Tibial artery (tissue), 4 donors: ENCODE data around the gene C1orf21.

Experiments used
- DNase-seq, 2 donors: peaks; one replicate each; pipeline ENCODE4 v3.0.0-alpha.2; 2019
- H3K27ac ChIP-seq, 2 donors: fragments of 200-600 bp; sonication (generic) in 1 of 2; 1 replicate in 1 of 2; 2 replicates in 1 of 2; pipeline ENCODE4 v1.5.1; 2018 to 2019; ENCODE audit warnings: mild to moderate bottlenecking in 1 of 2
- H3K27me3 ChIP-seq, 2 donors: fragments of 200-600 bp; sonication (generic) in 1 of 2; one replicate each; pipeline versions ENCODE4 v1.5.1 to v1.6.0; 2016 to 2019
- H3K36me3 ChIP-seq, 3 donors: fragments of 200-600 bp; sonication (generic) in 2 of 3; one replicate each; pipeline ENCODE4 v1.5.1; 2016 to 2019; ENCODE audit warnings: mild to moderate bottlenecking in 2 of 3
- H3K4me1 ChIP-seq, 4 donors: fragments of 200-600 bp; sonication (generic) in 2 of 4; 1 replicate in 3 of 4; 2 replicates in 1 of 4; pipeline ENCODE4 v1.5.1; 2016 to 2019
- H3K4me3 ChIP-seq, 2 donors: fragments of 200-600 bp; sonication (generic) in 1 of 2; 1 replicate in 1 of 2; 2 replicates in 1 of 2; pipeline ENCODE4 v1.5.1; 2018 to 2019; ENCODE audit warnings: mild to moderate bottlenecking in 2 of 2
- H3K9me3 ChIP-seq, 3 donors: fragments of 200-600 bp; sonication (generic) in 1 of 3; one replicate each; pipeline ENCODE4 v1.5.1; 2016 to 2019
- CTCF ChIP-seq, 2 experiments: fragments of 200-600 bp in 1 of 2; fragments of 450-650 bp in 1 of 2; IDR thresholded peaks; one replicate each; pipeline ENCODE4 v1.5.1; 2017 to 2019; ENCODE audit warnings: antibody characterized with exemption in 2 of 2, mild to moderate bottlenecking in 1 of 2, moderate library complexity in 1 of 2
- intact Hi-C: fragments of 100-400 bp; cut with DNase I; formaldehyde crosslinking; loops from one replicate; pipeline ENCODE4 v1.15.0; 2023; ENCODE audit warnings: low total_unique reads

C1orf21 gene

GRCh38 chr1:184487531-184488193 is 100.8 kb downstream of the C1orf21 start:
- H3K36me3 ChIP-seq = no peaks in the 10 kb centered on the region
- intact Hi-C loops = loop anchor here (10.0 kb wide), 1 partner anchor 177 kb away; no protein-coding TSS in a partner anchor
- no peaks in the 10 kb centered on the region for H3K9me3 ChIP-seq
- peaks cover 0 to 62% (median 26%) of the 10 kb centered on the region in 4 donors for H3K4me1 ChIP-seq
- DNase-seq = no peak
- no peak overlapping the region for H3K4me3 ChIP-seq
- TF ChIP-seq CTCF (IDR thresholded peaks at IDR 0.05) = no peak
- H3K27me3 ChIP-seq = no peaks in the 10 kb centered on the region
- no peak overlapping the region for H3K27ac ChIP-seq

- Histone ChIP-seq H3K4me3 (no peak overlapping the region), H3K27me3 (no peaks in the 10 kb centered on the region), H3K9me3 (no peaks in the 10 kb centered on the region), H3K36me3 (no peaks in the 10 kb centered on the region), H3K4me1 (peaks cover 0 to 40% (median 12%) of the 10 kb centered on the region in 4 donors), H3K27ac (no peak overlapping the region)
- DNase-seq = no peak
- TF ChIP-seq CTCF (IDR thresholded peaks at IDR 0.05) = no peak
- intact Hi-C loops = loop anchor here (10.0 kb wide), 1 partner anchor 175 kb away; no protein-coding TSS in a partner anchor
These were observed 103.1 kb downstream of the C1orf21 start for GRCh38 chr1:184489908-184490307.

- intact Hi-C loops = no loop called here
- no peak overlapping the region for H3K27ac ChIP-seq
These were observed 105.7 kb downstream of the C1orf21 start for GRCh38 chr1:184492536-184492935.

GRCh38 chr1:184493987-184494388 is 107.2 kb downstream of the C1orf21 start:
- Histone ChIP-seq H3K27me3 (no peaks in the 10 kb centered on the region), H3K4me1 (peaks cover 0 to 17% (median 3%) of the 10 kb centered on the region in 4 donors), H3K27ac (no peak overlapping the region), H3K9me3 (no peaks in the 10 kb centered on the region), H3K36me3 (no peaks in the 10 kb centered on the region), H3K4me3 (no peak overlapping the region)
- no peak for TF ChIP-seq CTCF (IDR thresholded peaks at IDR 0.05)
- intact Hi-C loops = no loop called here
- no peak for DNase-seq

More at GRCh38 chr1:184492536-184492935, 105.7 kb downstream of the C1orf21 start:
- Histone ChIP-seq H3K4me3 (no peak overlapping the region), H3K36me3 (no peaks in the 10 kb centered on the region), H3K9me3 (no peaks in the 10 kb centered on the region), H3K4me1 (peaks cover 0 to 17% (median 3%) of the 10 kb centered on the region in 4 donors), H3K27me3 (no peaks in the 10 kb centered on the region)
- TF ChIP-seq CTCF (IDR thresholded peaks at IDR 0.05) = no peak
- DNase-seq = no peak

GRCh38 chr1:184494929-184495328 is 108.1 kb downstream of the C1orf21 start:
- no peak for TF ChIP-seq CTCF (IDR thresholded peaks at IDR 0.05)
- Histone ChIP-seq H3K36me3 (no peaks in the 10 kb centered on the region), H3K27ac (no peak overlapping the region), H3K9me3 (no peaks in the 10 kb centered on the region), H3K4me3 (no peak overlapping the region), H3K27me3 (no peaks in the 10 kb centered on the region), H3K4me1 (peaks cover 0 to 17% (median 3%) of the 10 kb centered on the region in 4 donors)
- intact Hi-C loops = no loop called here
- no peak for DNase-seq
